Smooth muscle cell (in vitro differentiated cells): ENCODE results near the gene ANGPTL2. TPM values are rescaled to one million over a fixed set of nuclear protein-coding genes. Genes with fewer than 3 reads are reported as not detected.

Experiments
- DNase-seq: peaks from one replicate; lab custom pipeline; 2025; ENCODE audit not compliant: unreplicated experiment; lab: John Stamatoyannopoulos, UW
- H2AFZ ChIP-seq: fragments of 200-600 bp; sonication (generic); 2 replicates; pipeline ENCODE4 v1.6.0; 2016; ENCODE audit warnings: antibody characterized with exemption, low read depth, mild to moderate bottlenecking
- H3F3A ChIP-seq: fragments of 200-600 bp; sonication (generic); 2 replicates; pipeline ENCODE4 v1.6.0; 2017; ENCODE audit warnings: antibody characterized with exemption, low read depth
- H3K27ac ChIP-seq: fragments of 200-600 bp; sonication (generic); 2 replicates; pipeline ENCODE4 v1.5.1; 2016; ENCODE audit warnings: low read depth, mild to moderate bottlenecking
- H3K27me3 ChIP-seq: fragments of 200-600 bp; sonication (generic); 2 replicates; pipeline ENCODE4 v1.6.1; 2016; ENCODE audit warnings: low read depth, mild to moderate bottlenecking
- H3K36me3 ChIP-seq: fragments of 200-600 bp; sonication (generic); 2 replicates; pipeline ENCODE4 v1.5.1; 2016; ENCODE audit warnings: low read depth
- H3K4me1 ChIP-seq: fragments of 200-600 bp; sonication (generic); 2 replicates; pipeline ENCODE4 v1.5.1; 2016; ENCODE audit warnings: low read depth
- H3K4me2 ChIP-seq: fragments of 200-600 bp; sonication (generic); 2 replicates; pipeline ENCODE4 v1.6.0; 2016; ENCODE audit warnings: mild to moderate bottlenecking
- H3K4me3 ChIP-seq: fragments of 200-600 bp; sonication (generic); 2 replicates; pipeline ENCODE4 v1.5.1; 2016; ENCODE audit warnings: mild to moderate bottlenecking
- H3K79me2 ChIP-seq: fragments of 200-600 bp; sonication (generic); 2 replicates; pipeline ENCODE4 v1.6.0; 2016; ENCODE audit warnings: low read depth, mild to moderate bottlenecking
- H3K9ac ChIP-seq: fragments of 200-600 bp; sonication (generic); 2 replicates; pipeline ENCODE4 v1.6.0; 2016; ENCODE audit warnings: low read depth
- H3K9me3 ChIP-seq: fragments of 200-600 bp; sonication (generic); replicated peaks from 2 replicates; pipeline ENCODE4 v1.5.1; 2016; ENCODE audit warnings: low read depth
- H4K20me1 ChIP-seq: fragments of 200-600 bp; sonication (generic); 2 replicates; pipeline ENCODE4 v1.6.0; 2016; ENCODE audit warnings: low read depth
- CTCF ChIP-seq: fragments of 200-600 bp; sonication (generic); IDR thresholded peaks from 2 replicates; pipeline ENCODE4 v1.5.1; 2017; ENCODE audit warnings: borderline replicate concordance, mild to moderate bottlenecking, antibody characterized with exemption; ENCODE audit not compliant: insufficient read depth, poor library complexity, severe bottlenecking
- WGBS: methylation state at CpG from one replicate; pipeline ENCODE4 v1.1.7; 2016; ENCODE audit warnings: low lambda C conversion rate; 5-methylcytosine and 5-hydroxymethylcytosine counted together
- polyA plus RNA-seq: library from polyadenylated mRNA; unstranded; fragments of >200 nt; fragmentation: Nextera tagmentation; extraction: Ambion mirVana; gene quantifications from 2 replicates; pipeline ENCODE4 v1.2.1, GENCODE V29; 2016
- total RNA-seq: library from RNA; depleted of rRNA; stranded (reverse); fragments of >200 nt; gene quantifications from 2 replicates; pipeline ENCODE4 v1.2.3, GENCODE V29; 2014

ANGPTL2 gene
- total and polyA plus RNA-seq, 2 experiments from 2014 or later, result 16.1 to 18.7 TPM

- Histone ChIP-seq H3K9me3 (no peaks in the 10 kb centered on the region), H3K79me2 (peaks cover 5% of the 10 kb centered on the region), H4K20me1 (peaks cover 6% of the 10 kb centered on the region), H3K4me1 (peaks cover 8% of the 10 kb centered on the region), H3K36me3 (no peaks in the 10 kb centered on the region), H2AFZ (no peak overlapping the region), H3K4me2 (no peak overlapping the region), H3K27me3 (no peaks in the 10 kb centered on the region), H3K9ac (no peak overlapping the region), H3K27ac (no peak overlapping the region), H3F3A (no peaks in the 10 kb centered on the region), H3K4me3 (no peak overlapping the region)
- DNase-seq, result no peak
- no peak for TF ChIP-seq CTCF
- 90% methylated on average over 8 of the region's 8 CpGs for WGBS
These were observed 3.7 kb downstream of the ANGPTL2 start for GRCh38 chr9:127118597-127119319.

GRCh38 chr9:127117801-127118200 is 4.6 kb downstream of the ANGPTL2 start:
- WGBS, result 95% methylated on average over 4 of the region's 4 CpGs
- Histone ChIP-seq H3K4me1 (peaks cover 8% of the 10 kb centered on the region), H3K36me3 (no peaks in the 10 kb centered on the region)

GRCh38 chr9:127116957-127117356 is 5.5 kb downstream of the ANGPTL2 start:
- no peak overlapping the region for H3K4me2 ChIP-seq
- DNase-seq, result no peak
- peaks cover 6% of the 10 kb centered on the region for H4K20me1 ChIP-seq
- no peaks in the 10 kb centered on the region for H3K9me3 ChIP-seq
- no peaks in the 10 kb centered on the region for H3K36me3 ChIP-seq
- 68% methylated on average over 2 of the region's 2 CpGs for WGBS
- TF ChIP-seq CTCF, result no peak
- H2AFZ ChIP-seq, result no peak overlapping the region
- H3K4me3 ChIP-seq, result no peak overlapping the region
- no peak overlapping the region for H3K27ac ChIP-seq
- peaks cover 5% of the 10 kb centered on the region for H3K79me2 ChIP-seq
- no peaks in the 10 kb centered on the region for H3F3A ChIP-seq
- H3K9ac ChIP-seq, result no peak overlapping the region
- H3K4me1 ChIP-seq, result peaks cover 10% of the 10 kb centered on the region
- no peaks in the 10 kb centered on the region for H3K27me3 ChIP-seq

More at GRCh38 chr9:127117801-127118200, 4.6 kb downstream of the ANGPTL2 start:
- no peaks in the 10 kb centered on the region for H3K27me3 ChIP-seq
- no peak overlapping the region for H3K9ac ChIP-seq
- DNase-seq, result no peak
- H4K20me1 ChIP-seq, result peaks cover 6% of the 10 kb centered on the region
- TF ChIP-seq CTCF, result no peak
- H3K79me2 ChIP-seq, result peaks cover 5% of the 10 kb centered on the region
- no peak overlapping the region for H3K4me2 ChIP-seq
- no peaks in the 10 kb centered on the region for H3K9me3 ChIP-seq
- H3F3A ChIP-seq, result no peaks in the 10 kb centered on the region
- no peak overlapping the region for H2AFZ ChIP-seq
- no peak overlapping the region for H3K27ac ChIP-seq
- H3K4me3 ChIP-seq, result no peak overlapping the region
